H1 (cell line): ENCODE data around the gene FSD1. TPM values are rescaled to one million over a fixed set of nuclear protein-coding genes. Genes with fewer than 3 reads are reported as not detected.

Experiments
- BRCA1 ChIP-seq: IDR thresholded peaks from 2 replicates; pipeline ENCODE4 v1.6.1; 2012; ENCODE audit warnings: low read depth, low read length, improper control_type of control experiment
- polyA plus RNA-seq, 7 experiments: library from polyadenylated mRNA; depleted of rRNA in 3 of 7; stranded (reverse) in 5 of 7; unstranded in 2 of 7; fragments of >200 nt in 5 of 7; fragments of 200-250 nt in 2 of 7; gene quantifications; 1 replicate in 5 of 7; 2 replicates in 1 of 7; 4 replicates in 1 of 7; pipeline versions ENCODE4 v1.2.1 to v1.2.3, GENCODE V29; 2011 to 2013; ENCODE audit warnings: missing spikeins in 2 of 7, mixed read lengths in 2 of 7
- total RNA-seq: library from RNA; stranded (reverse); fragmentation: NEBNext Ultra II Directional; extraction: Animal tissue kit (Norgen Biotek cat#: 25700); gene quantifications from 2 replicates; pipeline ENCODE4 v1.2.1, GENCODE V29; 2021
- TF ChIP-seq, protein P1 (sequence below): fragments of 300-600 bp; sonication (generic); IDR thresholded peaks from 2 replicates; pipeline ENCODE4 v1.7.1; 2012; ENCODE audit warnings: low read length, moderate library complexity, mild to moderate bottlenecking, inconsistent platforms; ENCODE audit not compliant: insufficient replicate concordance

Gene FSD1
- total and polyA plus RNA-seq, 2 of the 8 experiments (the other 6 are each of a cell fraction or from before 2014, with no cell fraction given): 58.8 to 181 TPM

DNA sequence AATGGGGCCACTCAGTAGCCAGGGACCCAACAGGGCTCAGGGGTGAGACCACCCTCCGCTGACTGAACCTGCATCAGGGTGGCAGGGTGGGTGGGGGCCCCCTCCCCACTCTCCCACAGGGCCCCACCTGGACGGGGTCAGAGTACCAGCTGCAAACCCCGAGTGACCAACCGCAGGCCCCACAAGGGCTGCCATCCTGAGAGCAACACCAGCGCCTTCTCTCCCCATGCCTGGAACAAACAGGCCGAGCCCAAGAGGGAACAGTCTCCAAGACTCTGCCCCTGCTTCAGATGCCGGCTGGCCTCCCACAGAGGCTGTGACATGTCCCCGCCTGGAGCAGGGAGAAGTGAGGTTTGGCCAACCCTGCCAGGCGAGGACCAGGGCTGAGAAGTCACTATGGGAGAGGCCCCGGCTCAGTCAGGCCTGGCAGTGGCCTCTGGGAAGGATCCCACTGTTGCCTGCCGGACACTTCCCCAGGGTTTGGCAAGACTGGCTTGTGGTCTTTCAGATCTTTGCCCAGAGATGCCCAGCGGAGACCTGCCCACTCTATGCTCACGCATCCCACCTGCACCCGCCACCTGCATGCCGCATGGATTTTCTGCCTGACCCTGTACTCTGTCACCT lies 66.1 kb downstream of the FSD1 start (continued):
- TF ChIP-seq, protein P1, sequence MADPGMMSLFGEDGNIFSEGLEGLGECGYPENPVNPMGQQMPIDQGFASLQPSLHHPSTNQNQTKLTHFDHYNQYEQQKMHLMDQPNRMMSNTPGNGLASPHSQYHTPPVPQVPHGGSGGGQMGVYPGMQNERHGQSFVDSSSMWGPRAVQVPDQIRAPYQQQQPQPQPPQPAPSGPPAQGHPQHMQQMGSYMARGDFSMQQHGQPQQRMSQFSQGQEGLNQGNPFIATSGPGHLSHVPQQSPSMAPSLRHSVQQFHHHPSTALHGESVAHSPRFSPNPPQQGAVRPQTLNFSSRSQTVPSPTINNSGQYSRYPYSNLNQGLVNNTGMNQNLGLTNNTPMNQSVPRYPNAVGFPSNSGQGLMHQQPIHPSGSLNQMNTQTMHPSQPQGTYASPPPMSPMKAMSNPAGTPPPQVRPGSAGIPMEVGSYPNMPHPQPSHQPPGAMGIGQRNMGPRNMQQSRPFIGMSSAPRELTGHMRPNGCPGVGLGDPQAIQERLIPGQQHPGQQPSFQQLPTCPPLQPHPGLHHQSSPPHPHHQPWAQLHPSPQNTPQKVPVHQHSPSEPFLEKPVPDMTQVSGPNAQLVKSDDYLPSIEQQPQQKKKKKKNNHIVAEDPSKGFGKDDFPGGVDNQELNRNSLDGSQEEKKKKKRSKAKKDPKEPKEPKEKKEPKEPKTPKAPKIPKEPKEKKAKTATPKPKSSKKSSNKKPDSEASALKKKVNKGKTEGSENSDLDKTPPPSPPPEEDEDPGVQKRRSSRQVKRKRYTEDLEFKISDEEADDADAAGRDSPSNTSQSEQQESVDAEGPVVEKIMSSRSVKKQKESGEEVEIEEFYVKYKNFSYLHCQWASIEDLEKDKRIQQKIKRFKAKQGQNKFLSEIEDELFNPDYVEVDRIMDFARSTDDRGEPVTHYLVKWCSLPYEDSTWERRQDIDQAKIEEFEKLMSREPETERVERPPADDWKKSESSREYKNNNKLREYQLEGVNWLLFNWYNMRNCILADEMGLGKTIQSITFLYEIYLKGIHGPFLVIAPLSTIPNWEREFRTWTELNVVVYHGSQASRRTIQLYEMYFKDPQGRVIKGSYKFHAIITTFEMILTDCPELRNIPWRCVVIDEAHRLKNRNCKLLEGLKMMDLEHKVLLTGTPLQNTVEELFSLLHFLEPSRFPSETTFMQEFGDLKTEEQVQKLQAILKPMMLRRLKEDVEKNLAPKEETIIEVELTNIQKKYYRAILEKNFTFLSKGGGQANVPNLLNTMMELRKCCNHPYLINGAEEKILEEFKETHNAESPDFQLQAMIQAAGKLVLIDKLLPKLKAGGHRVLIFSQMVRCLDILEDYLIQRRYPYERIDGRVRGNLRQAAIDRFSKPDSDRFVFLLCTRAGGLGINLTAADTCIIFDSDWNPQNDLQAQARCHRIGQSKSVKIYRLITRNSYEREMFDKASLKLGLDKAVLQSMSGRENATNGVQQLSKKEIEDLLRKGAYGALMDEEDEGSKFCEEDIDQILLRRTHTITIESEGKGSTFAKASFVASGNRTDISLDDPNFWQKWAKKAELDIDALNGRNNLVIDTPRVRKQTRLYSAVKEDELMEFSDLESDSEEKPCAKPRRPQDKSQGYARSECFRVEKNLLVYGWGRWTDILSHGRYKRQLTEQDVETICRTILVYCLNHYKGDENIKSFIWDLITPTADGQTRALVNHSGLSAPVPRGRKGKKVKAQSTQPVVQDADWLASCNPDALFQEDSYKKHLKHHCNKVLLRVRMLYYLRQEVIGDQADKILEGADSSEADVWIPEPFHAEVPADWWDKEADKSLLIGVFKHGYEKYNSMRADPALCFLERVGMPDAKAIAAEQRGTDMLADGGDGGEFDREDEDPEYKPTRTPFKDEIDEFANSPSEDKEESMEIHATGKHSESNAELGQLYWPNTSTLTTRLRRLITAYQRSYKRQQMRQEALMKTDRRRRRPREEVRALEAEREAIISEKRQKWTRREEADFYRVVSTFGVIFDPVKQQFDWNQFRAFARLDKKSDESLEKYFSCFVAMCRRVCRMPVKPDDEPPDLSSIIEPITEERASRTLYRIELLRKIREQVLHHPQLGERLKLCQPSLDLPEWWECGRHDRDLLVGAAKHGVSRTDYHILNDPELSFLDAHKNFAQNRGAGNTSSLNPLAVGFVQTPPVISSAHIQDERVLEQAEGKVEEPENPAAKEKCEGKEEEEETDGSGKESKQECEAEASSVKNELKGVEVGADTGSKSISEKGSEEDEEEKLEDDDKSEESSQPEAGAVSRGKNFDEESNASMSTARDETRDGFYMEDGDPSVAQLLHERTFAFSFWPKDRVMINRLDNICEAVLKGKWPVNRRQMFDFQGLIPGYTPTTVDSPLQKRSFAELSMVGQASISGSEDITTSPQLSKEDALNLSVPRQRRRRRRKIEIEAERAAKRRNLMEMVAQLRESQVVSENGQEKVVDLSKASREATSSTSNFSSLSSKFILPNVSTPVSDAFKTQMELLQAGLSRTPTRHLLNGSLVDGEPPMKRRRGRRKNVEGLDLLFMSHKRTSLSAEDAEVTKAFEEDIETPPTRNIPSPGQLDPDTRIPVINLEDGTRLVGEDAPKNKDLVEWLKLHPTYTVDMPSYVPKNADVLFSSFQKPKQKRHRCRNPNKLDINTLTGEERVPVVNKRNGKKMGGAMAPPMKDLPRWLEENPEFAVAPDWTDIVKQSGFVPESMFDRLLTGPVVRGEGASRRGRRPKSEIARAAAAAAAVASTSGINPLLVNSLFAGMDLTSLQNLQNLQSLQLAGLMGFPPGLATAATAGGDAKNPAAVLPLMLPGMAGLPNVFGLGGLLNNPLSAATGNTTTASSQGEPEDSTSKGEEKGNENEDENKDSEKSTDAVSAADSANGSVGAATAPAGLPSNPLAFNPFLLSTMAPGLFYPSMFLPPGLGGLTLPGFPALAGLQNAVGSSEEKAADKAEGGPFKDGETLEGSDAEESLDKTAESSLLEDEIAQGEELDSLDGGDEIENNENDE: no peak
- no peak for TF ChIP-seq BRCA1
